K562 (cell line): ENCODE data around the gene CDC6. TPM values are rescaled to one million over a fixed set of nuclear protein-coding genes. Genes with fewer than 3 reads are reported as not detected.

Source experiments
- BCL6 ChIP-seq: fragments of 250-450 bp; sonication (Bioruptor Pico); IDR thresholded peaks from 2 replicates; pipeline ENCODE4 v1.4.0; 2020
- CHD1 ChIP-seq: fragments of 200-600 bp; sonication (generic); IDR thresholded peaks from one replicate; pipeline ENCODE4 v1.6.1; 2012; ENCODE audit warnings: mild to moderate bottlenecking, moderate library complexity, low read length, inconsistent platforms
- DNMT1 ChIP-seq: fragments of 450-650 bp; IDR thresholded peaks from 2 replicates; pipeline ENCODE4 v1.6.1; 2016; ENCODE audit warnings: antibody characterized with exemption, mild to moderate bottlenecking
- EZH2 ChIP-seq: IDR thresholded peaks from 2 replicates; pipeline ENCODE4 v1.6.1; 2012; ENCODE audit warnings: low read depth, mild to moderate bottlenecking, inconsistent platforms, low read length, borderline replicate concordance
- HDAC2 ChIP-seq: fragments of 450-650 bp; IDR thresholded peaks from 2 replicates; pipeline ENCODE4 v1.6.1; 2016; ENCODE audit warnings: mild to moderate bottlenecking
- KAT8 ChIP-seq: fragments of 450-650 bp; IDR thresholded peaks from 2 replicates; pipeline ENCODE4 v1.6.1; 2016; ENCODE audit warnings: low read depth, mild to moderate bottlenecking
- KDM4B ChIP-seq, 2 experiments: fragments of 450-650 bp in 1 of 2; sonication (generic) in 1 of 2; IDR thresholded peaks; 2 replicates each; pipeline ENCODE4 v1.6.1; 2016 to 2017; ENCODE audit warnings: borderline replicate concordance in 2 of 2, antibody characterized with exemption in 1 of 2, low read depth in 1 of 2, mild to moderate bottlenecking in 1 of 2
- KLF10 ChIP-seq: fragments of 250-450 bp; sonication (Bioruptor Pico); IDR thresholded peaks from 2 replicates; pipeline ENCODE4 v1.6.1; 2021; ENCODE audit warnings: matching md5 sums
- KLF6 ChIP-seq: fragments of 250-450 bp; sonication (Bioruptor Pico); IDR thresholded peaks from 2 replicates; pipeline ENCODE4 v1.4.0; 2020; ENCODE audit warnings: mild to moderate bottlenecking, moderate library complexity, borderline replicate concordance
- LCOR ChIP-seq: sonication (generic); formaldehyde crosslinking; IDR thresholded peaks from 2 replicates; pipeline ENCODE4 v1.8.0; 2022; ENCODE audit warnings: mild to moderate bottlenecking, missing genetic modification reagents
- NCOA2 ChIP-seq, 2 experiments: fragments of 450-650 bp; IDR thresholded peaks; 2 replicates each; pipeline ENCODE4 v1.6.1; 2018; ENCODE audit warnings: mild to moderate bottlenecking in 2 of 2, moderate library complexity in 1 of 2; ENCODE audit not compliant: partially characterized antibody in 2 of 2
- NONO ChIP-seq, 2 experiments: fragments of 200-400 bp in 1 of 2; fragments of 450-650 bp in 1 of 2; formaldehyde crosslinking in 1 of 2; IDR thresholded peaks; 2 replicates each; pipeline ENCODE4 v1.6.1; 2017; ENCODE audit warnings: low read depth in 2 of 2, mild to moderate bottlenecking in 2 of 2, moderate library complexity in 2 of 2, low read length in 1 of 2
- PHF8 ChIP-seq: fragments of 200-600 bp; sonication (generic); IDR thresholded peaks from 2 replicates; pipeline ENCODE4 v1.6.1; 2012; ENCODE audit warnings: mixed run types, mild to moderate bottlenecking, inconsistent platforms, low read length, moderate library complexity, borderline replicate concordance
- POLR2B ChIP-seq: fragments of 450-650 bp; IDR thresholded peaks from 2 replicates; pipeline ENCODE4 v1.6.1; 2018; ENCODE audit warnings: low read depth; ENCODE audit not compliant: partially characterized antibody
- RHOXF2B ChIP-seq: fragments of 250-450 bp; sonication (Bioruptor Pico); conservative IDR thresholded peaks from 2 replicates; pipeline ENCODE4 v1.5.1; 2021
- TEAD1 ChIP-seq, 2 experiments: fragments of 450-650 bp in 1 of 2; sonication (generic) in 1 of 2; formaldehyde crosslinking; IDR thresholded peaks; 2 replicates each; pipeline versions ENCODE4 v1.4.0 to v1.8.0; 2020 to 2022; ENCODE audit warnings: mild to moderate bottlenecking in 2 of 2, missing genetic modification reagents in 1 of 2
- ZFPM2 ChIP-seq: fragments of 250-450 bp; sonication (Bioruptor Pico); IDR thresholded peaks from 2 replicates; pipeline ENCODE4 v1.5.1; 2022; ENCODE audit warnings: mild to moderate bottlenecking
- ZNF280B ChIP-seq: fragments of 250-450 bp; sonication (Bioruptor Pico); IDR thresholded peaks from 2 replicates; pipeline ENCODE4 v1.5.1; 2021; ENCODE audit warnings: mild to moderate bottlenecking
- ZNF408 ChIP-seq: fragments of 250-450 bp; sonication (Bioruptor Pico); IDR thresholded peaks from 2 replicates; pipeline ENCODE4 v1.4.0; 2020; ENCODE audit warnings: low read depth, mild to moderate bottlenecking, moderate library complexity
- ZNF431 ChIP-seq: sonication (generic); formaldehyde crosslinking; IDR thresholded peaks from 2 replicates; pipeline ENCODE4 v1.8.0; 2022; ENCODE audit warnings: mild to moderate bottlenecking, missing genetic modification reagents
- polyA plus RNA-seq, 8 experiments: library from polyadenylated mRNA; depleted of rRNA in 4 of 8; stranded (reverse) in 5 of 8; unstranded in 3 of 8; fragments of >200 nt; fragmentation: Nextera tagmentation in 2 of 8; fragmentation: Illumina TruSeq in 1 of 8; extraction: Ambion mirVana in 2 of 8; extraction: Trizol in 1 of 8; gene quantifications; 2 replicates each; pipeline versions ENCODE4 v1.2.1 to v1.2.3, GENCODE V29; 2011 to 2014; ENCODE audit warnings: inconsistent platforms in 1 of 8, missing spikeins in 1 of 8
- total RNA-seq, 7 experiments: library from RNA; depleted of rRNA in 6 of 7; stranded (reverse); fragments of >200 nt in 6 of 7; fragmentation: Illumina TruSeq in 2 of 7; extraction: Trizol in 2 of 7; gene quantifications; 2 replicates each; pipeline versions ENCODE4 v1.2.1 to v1.2.3, GENCODE V29; 2011 to 2021; ENCODE audit warnings: low replicate concordance in 1 of 7
- TF ChIP-seq, protein P1 (sequence below): fragments of 450-650 bp; formaldehyde crosslinking; IDR thresholded peaks from 2 replicates; pipeline ENCODE4 v1.4.0; 2022; ENCODE audit warnings: mild to moderate bottlenecking, moderate library complexity
- TF ChIP-seq, protein P2 (sequence below): fragments of 450-650 bp; IDR thresholded peaks from 2 replicates; pipeline ENCODE4 v1.6.1; 2016; ENCODE audit warnings: low read depth, mild to moderate bottlenecking, moderate library complexity
- TF ChIP-seq, protein P3 (sequence below): sonication (generic); formaldehyde crosslinking; IDR thresholded peaks from 2 replicates; pipeline ENCODE4 v1.8.1; 2023; ENCODE audit warnings: mild to moderate bottlenecking, missing genetic modification reagents

CDC6 gene
- total and polyA plus RNA-seq, 9 of the 15 experiments (the other 6 are each of a cell fraction or from before 2014, with no cell fraction given), result 29.6 to 141 (median 106) TPM

GRCh38 chr17:40322358-40323315 is 35.0 kb downstream of the CDC6 start (continued):
- TF ChIP-seq CHD1 (no peak), ZFPM2 (CRISPR knock-in tag) (no peak), LCOR (CRISPR knock-in tag) (no peak), ZNF280B (no peak), POLR2B (no peak), KLF6 (CRISPR knock-in tag) (no peak), PHF8 (no peak), RHOXF2B (CRISPR knock-in tag) (no peak), DNMT1 (no peak), HDAC2 (peak; percentile 53; the same call in 1 of the 2 replicates), ZNF408 (CRISPR knock-in tag) (no peak), KDM4B (IDR thresholded peaks at IDR 0.05; ENCODE audit: borderline replicate concordance in 2 of 2, low read depth in 1 of 2) (peak in 1 of 2 experiments; percentile 98; a peak in 2 of 4 replicates), KLF10 (no peak), NONO (IDR thresholded peaks at IDR 0.05; ENCODE audit: low read depth in 2 of 2, low read length in 1 of 2) (no peak), KAT8 (no peak), BCL6 (CRISPR knock-in tag) (no peak), TEAD1 (CRISPR knock-in tag; IDR thresholded peaks at IDR 0.05) (no peak), ZNF431 (CRISPR knock-in tag) (no peak), NCOA2 (IDR thresholded peaks at IDR 0.05; ENCODE audit: partially characterized antibody in 2 of 2) (no peak), EZH2 (no peak)
- TF ChIP-seq, protein P1, sequence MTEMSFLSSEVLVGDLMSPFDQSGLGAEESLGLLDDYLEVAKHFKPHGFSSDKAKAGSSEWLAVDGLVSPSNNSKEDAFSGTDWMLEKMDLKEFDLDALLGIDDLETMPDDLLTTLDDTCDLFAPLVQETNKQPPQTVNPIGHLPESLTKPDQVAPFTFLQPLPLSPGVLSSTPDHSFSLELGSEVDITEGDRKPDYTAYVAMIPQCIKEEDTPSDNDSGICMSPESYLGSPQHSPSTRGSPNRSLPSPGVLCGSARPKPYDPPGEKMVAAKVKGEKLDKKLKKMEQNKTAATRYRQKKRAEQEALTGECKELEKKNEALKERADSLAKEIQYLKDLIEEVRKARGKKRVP, result no peak
- TF ChIP-seq, protein P2, sequence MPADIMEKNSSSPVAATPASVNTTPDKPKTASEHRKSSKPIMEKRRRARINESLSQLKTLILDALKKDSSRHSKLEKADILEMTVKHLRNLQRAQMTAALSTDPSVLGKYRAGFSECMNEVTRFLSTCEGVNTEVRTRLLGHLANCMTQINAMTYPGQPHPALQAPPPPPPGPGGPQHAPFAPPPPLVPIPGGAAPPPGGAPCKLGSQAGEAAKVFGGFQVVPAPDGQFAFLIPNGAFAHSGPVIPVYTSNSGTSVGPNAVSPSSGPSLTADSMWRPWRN, result no peak
- TF ChIP-seq, protein P3, sequence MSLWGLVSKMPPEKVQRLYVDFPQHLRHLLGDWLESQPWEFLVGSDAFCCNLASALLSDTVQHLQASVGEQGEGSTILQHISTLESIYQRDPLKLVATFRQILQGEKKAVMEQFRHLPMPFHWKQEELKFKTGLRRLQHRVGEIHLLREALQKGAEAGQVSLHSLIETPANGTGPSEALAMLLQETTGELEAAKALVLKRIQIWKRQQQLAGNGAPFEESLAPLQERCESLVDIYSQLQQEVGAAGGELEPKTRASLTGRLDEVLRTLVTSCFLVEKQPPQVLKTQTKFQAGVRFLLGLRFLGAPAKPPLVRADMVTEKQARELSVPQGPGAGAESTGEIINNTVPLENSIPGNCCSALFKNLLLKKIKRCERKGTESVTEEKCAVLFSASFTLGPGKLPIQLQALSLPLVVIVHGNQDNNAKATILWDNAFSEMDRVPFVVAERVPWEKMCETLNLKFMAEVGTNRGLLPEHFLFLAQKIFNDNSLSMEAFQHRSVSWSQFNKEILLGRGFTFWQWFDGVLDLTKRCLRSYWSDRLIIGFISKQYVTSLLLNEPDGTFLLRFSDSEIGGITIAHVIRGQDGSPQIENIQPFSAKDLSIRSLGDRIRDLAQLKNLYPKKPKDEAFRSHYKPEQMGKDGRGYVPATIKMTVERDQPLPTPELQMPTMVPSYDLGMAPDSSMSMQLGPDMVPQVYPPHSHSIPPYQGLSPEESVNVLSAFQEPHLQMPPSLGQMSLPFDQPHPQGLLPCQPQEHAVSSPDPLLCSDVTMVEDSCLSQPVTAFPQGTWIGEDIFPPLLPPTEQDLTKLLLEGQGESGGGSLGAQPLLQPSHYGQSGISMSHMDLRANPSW (CRISPR knock-in tag), result no peak
